Kidney (tissue), 14 donors: ENCODE results near the gene PATZ1. TPM values are rescaled to one million over a fixed set of nuclear protein-coding genes. Genes with fewer than 3 reads are reported as not detected.

Experiments
- DNase-seq, 5 donors: peaks; one replicate each; pipeline ENCODE4 v3.0.0-alpha.2; 2013 to 2020
- FAIRE-seq: peaks from 2 replicates; lab custom pipeline; 2012; peaks lifted over from hg19 to GRCh38; lab: Jason Lieb, UNC
- H3K27ac ChIP-seq, 2 donors: one replicate each; pipeline ENCODE4 v1.7.0; 2013; ENCODE audit warnings: low read depth in 2 of 2, low read length in 2 of 2, inconsistent platforms in 1 of 2
- H3K27me3 ChIP-seq: one replicate; pipeline ENCODE4 v1.7.1; 2013; ENCODE audit warnings: low read length, inconsistent platforms; ENCODE audit not compliant: control insufficient read depth, insufficient read depth
- H3K36me3 ChIP-seq, 3 donors: one replicate each; pipeline versions ENCODE4 v1.7.0 to v1.7.1; 2013; ENCODE audit warnings: low read length in 3 of 3, control low read depth in 1 of 3, inconsistent platforms in 1 of 3; ENCODE audit not compliant: insufficient read depth in 3 of 3, control insufficient read depth in 2 of 3
- H3K4me1 ChIP-seq, 3 donors: one replicate each; pipeline versions ENCODE4 v1.7.0 to v1.7.1; 2013; ENCODE audit warnings: low read length in 3 of 3, inconsistent platforms in 1 of 3, low read depth in 1 of 3; ENCODE audit not compliant: control insufficient read depth in 2 of 3, insufficient read depth in 2 of 3
- H3K4me3 ChIP-seq, 3 donors: one replicate each; pipeline versions ENCODE4 v1.7.0 to v1.8.1; 2013; ENCODE audit warnings: low read length in 3 of 3, control low read depth in 1 of 3, inconsistent platforms in 1 of 3
- H3K9ac ChIP-seq, 3 donors: one replicate each; pipeline versions ENCODE4 v1.7.0 to v1.7.1; 2013; ENCODE audit warnings: low read length in 3 of 3, control low read depth in 1 of 3, inconsistent platforms in 1 of 3
- H3K9me3 ChIP-seq, 3 donors: one replicate each; pipeline versions ENCODE4 v1.7.0 to v1.7.1; 2013; ENCODE audit warnings: low read length in 3 of 3, control low read depth in 1 of 3, inconsistent platforms in 1 of 3; ENCODE audit not compliant: control insufficient read depth in 2 of 3, insufficient read depth in 1 of 3
- intact Hi-C: fragments of 100-400 bp; cut with DNase I; formaldehyde crosslinking; loops from one replicate; pipeline ENCODE4 v1.11.1; 2022
- polyA plus RNA-seq: library from polyadenylated mRNA; stranded (reverse); fragments of 350-450 nt; fragmentation: Illumina TruSeq; extraction: RNeasy Lipid Tissue Mini Kit (QIAGEN cat#74804); gene quantifications from one replicate; pipeline ENCODE4 v1.2.3, GENCODE V29; 2014; ENCODE audit warnings: low read depth, low replicate concordance; ENCODE audit not compliant: insufficient read depth
- total RNA-seq: library from RNA; stranded (reverse); fragmentation: NEBNext Ultra II Directional; extraction: Animal tissue kit (Norgen Biotek cat#: 25700); gene quantifications from one replicate; pipeline ENCODE4 v1.2.1, GENCODE V29; 2021
- TF ChIP-seq, protein P1 (sequence below): IDR thresholded peaks from 3 replicates; pipeline ENCODE4 v1.5.1; 2012; ENCODE audit warnings: mild to moderate bottlenecking, moderate library complexity, borderline replicate concordance; ENCODE audit not compliant: insufficient read depth; ENCODE audit errors: extremely low read depth
- donor health status: control.
- donor health status: control.
- donor health status: control.
- donor health status: control.
- donor health status: control.
- donor health status: DM: yes; HTN: yes; CAD: no.
- donor health status: Normal renal cell carcinoma (clear cell type).

PATZ1 gene
- total and polyA plus RNA-seq, 2 donors from 2014 or later, result 33.3 to 40.9 TPM

DNA sequence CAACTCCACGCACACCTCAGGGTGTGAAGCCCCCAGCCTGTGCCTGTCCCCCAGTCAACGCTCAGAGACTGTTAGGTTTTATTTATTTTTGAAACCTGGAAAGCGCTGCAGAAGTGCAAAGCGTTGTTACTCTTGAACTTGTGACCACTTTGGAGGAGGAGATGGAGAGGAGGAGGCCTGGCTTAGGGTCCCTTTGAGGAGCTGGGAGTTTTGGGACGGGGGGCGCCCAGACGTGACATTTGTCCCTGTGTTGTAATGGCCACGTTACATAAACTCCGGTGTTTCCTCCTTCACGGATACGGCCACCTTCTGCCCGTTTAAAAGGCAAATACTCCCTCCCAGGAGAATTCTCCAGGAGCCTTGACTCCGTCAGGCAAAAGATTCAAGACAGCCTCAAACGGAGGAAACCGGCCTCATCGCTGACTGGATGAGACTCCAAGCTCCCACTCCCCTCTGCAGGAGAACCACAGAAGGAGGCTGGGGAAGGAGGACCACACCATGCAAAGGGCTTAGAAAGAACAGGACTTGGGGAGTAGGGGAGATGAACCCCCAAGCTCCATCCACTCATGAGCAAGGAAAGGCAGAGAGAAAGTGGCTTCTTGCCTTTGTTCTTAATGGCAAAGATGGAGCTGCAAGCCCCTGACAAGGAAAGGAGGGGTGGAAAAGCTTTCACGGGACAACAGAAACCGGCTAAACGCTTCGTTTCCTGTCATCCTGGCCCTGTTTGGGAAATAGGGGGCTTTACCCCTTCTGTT, 54.5 kb downstream of the PATZ1 start:
- FAIRE-seq (no peak), DNase-seq (peak in 3 of 5 donors; percentile 26 to 59 (median 45))
- peak overlapping the region; percentile 84 to 99 (median 87) for H3K4me3 ChIP-seq
- H3K36me3 ChIP-seq, result peaks cover 0 to 11% (median 5%) of the 10 kb centered on the region in 3 donors
- H3K9me3 ChIP-seq, result no peaks in the 10 kb centered on the region
- TF ChIP-seq, protein P1, sequence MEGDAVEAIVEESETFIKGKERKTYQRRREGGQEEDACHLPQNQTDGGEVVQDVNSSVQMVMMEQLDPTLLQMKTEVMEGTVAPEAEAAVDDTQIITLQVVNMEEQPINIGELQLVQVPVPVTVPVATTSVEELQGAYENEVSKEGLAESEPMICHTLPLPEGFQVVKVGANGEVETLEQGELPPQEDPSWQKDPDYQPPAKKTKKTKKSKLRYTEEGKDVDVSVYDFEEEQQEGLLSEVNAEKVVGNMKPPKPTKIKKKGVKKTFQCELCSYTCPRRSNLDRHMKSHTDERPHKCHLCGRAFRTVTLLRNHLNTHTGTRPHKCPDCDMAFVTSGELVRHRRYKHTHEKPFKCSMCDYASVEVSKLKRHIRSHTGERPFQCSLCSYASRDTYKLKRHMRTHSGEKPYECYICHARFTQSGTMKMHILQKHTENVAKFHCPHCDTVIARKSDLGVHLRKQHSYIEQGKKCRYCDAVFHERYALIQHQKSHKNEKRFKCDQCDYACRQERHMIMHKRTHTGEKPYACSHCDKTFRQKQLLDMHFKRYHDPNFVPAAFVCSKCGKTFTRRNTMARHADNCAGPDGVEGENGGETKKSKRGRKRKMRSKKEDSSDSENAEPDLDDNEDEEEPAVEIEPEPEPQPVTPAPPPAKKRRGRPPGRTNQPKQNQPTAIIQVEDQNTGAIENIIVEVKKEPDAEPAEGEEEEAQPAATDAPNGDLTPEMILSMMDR, result no peak
- H3K4me1 ChIP-seq, result peaks cover 0 to 21% (median 13%) of the 10 kb centered on the region in 3 donors
- H3K27ac ChIP-seq, result peak overlapping the region; percentile 90 to 96
- H3K9ac ChIP-seq, result peak overlapping the region; percentile 77 to 94 (median 92)
- intact Hi-C loops, result no loop called here
- no peaks in the 10 kb centered on the region for H3K27me3 ChIP-seq

DNA sequence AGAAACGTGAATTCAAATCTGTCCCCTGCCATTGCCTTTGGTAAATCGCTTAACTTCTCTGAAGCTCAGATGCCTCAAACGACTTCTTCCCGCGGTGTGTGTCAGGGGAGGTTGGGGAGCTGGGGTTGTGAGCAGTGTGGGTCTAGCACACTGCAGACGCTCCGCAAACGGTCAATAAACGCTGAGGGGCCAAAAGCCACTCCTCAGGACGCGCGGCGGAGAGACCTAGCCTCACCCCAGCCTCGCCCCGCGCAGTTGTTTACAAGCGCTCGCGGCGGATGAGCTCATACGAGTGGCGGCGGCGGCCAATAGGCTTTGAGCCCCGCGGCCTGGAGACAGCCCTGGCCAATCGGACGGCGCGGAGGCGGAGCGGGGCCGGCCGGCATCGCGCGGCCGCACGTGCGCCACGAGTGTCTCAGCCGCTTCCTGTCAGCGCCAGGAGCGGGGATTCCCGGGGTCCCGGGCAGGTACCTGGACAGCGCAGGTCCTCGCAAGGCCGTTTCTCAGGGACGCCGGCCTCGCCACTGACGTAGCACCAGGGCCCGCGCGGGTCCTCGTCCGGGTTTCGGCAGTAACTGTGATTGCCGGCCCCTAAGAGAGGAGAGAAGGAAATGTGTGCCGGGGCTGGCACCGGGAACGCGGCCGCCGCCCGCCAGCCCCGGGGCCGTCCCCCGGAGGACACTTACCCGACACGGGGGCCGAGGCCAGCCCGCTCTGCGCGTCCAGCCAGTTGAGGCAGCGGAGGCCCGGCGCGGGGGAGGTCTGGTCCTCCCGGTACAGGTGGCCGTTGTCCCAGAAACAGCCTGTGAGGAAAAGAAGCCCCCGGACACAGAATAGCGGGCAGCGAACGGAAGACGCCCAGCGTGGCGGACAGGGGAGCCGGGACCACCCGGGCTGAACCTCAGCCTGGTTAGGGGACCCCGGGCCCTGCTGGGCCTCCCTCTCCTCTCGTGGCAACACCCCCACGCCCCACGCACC, 55.4 kb downstream of the PATZ1 start:
- Histone ChIP-seq H3K4me1 (peaks cover 0 to 17% (median 10%) of the 10 kb centered on the region in 3 donors), H3K9me3 (no peaks in the 10 kb centered on the region), H3K36me3 (peaks cover 0 to 12% (median 6%) of the 10 kb centered on the region in 3 donors), H3K27ac (peak overlapping the region; percentile 90 to 96), H3K4me3 (peak overlapping the region; percentile 46 to 99 (median 84)), H3K27me3 (no peaks in the 10 kb centered on the region), H3K9ac (peak overlapping the region; percentile 17 to 92 (median 74))
- peak; percentile 92 to 98 (median 96) for DNase-seq
- TF ChIP-seq, protein P1, result no peak
- intact Hi-C loops, result no loop called here
- FAIRE-seq, result no peak

DNA sequence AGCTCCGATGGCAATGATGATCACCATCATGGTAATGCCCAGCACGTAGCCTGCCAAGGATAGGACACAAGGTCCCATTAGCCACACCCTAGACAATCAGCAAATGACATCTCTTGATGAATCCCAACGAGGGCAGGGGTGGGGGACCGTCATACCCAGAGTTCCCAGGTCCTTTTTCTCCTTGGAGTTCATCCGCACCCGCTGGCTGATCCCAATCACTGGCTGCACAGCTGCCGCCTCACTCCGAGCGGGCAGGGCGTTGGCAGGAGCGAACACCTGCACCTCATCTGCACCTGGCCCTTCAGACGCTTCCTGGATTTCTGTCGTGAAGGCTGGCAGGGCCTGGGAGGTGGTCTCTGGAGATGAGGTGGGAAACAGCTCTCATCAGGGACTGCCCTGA, 56.8 kb downstream of the PATZ1 start:
- Histone ChIP-seq H3K9ac (peak overlapping the region in 1 of 3 donors; percentile 21), H3K4me1 (peaks cover 0 to 18% (median 6%) of the 10 kb centered on the region in 3 donors)

More for the DNA sequence above, 56.8 kb downstream of the PATZ1 start:
- FAIRE-seq (no peak), DNase-seq (no peak)
- Histone ChIP-seq H3K27me3 (no peaks in the 10 kb centered on the region), H3K4me3 (no peak overlapping the region), H3K9me3 (no peaks in the 10 kb centered on the region), H3K36me3 (peaks cover 0 to 18% (median 8%) of the 10 kb centered on the region in 3 donors), H3K27ac (peak overlapping the region; percentile 86 to 89)
- TF ChIP-seq, protein P1, result no peak
- intact Hi-C loops, result no loop called here
